H1 (cell line): Measurements from ENCODE around the gene SOBP. TPM values are rescaled to one million over a fixed set of nuclear protein-coding genes. Genes with fewer than 3 reads are reported as not detected.

Experiments
- CTCF ChIA-PET: fragments of 300-600 bp; sonication (Branson Sonifier 250); formaldehyde crosslinking; loops from one replicate; lab custom pipeline; 2021; ENCODE audit not compliant: partially characterized antibody; lab: Charles Lee
- POLR2A ChIA-PET: fragments of 300-600 bp; sonication (Branson Sonifier 250); formaldehyde crosslinking; loops from one replicate; lab custom pipeline; 2021; ENCODE audit warnings: inconsistent platforms; ENCODE audit not compliant: partially characterized antibody; lab: Charles Lee
- DNase-seq, 2 experiments: peaks; one replicate each; pipeline versions ENCODE4 v3.0.0 to v3.0.0-alpha.2; 2010 to 2022; ENCODE audit warnings: low spot score in 2 of 2, low read depth in 1 of 2, mixed read lengths in 1 of 2
- FAIRE-seq: peaks from 2 replicates; lab custom pipeline; 2011; peaks lifted over from hg19 to GRCh38; lab: Jason Lieb, UNC
- H2AFZ ChIP-seq: 2 replicates; pipeline ENCODE4 v1.8.1; 2012; ENCODE audit warnings: low read length, inconsistent platforms
- H2AK5ac ChIP-seq: 2 replicates; pipeline ENCODE4 v1.6.1; 2013; ENCODE audit warnings: low read depth, low read length
- H2BK120ac ChIP-seq: replicated peaks from 2 replicates; pipeline ENCODE3; 2013; ENCODE audit warnings: low read depth, low read length, inconsistent platforms
- H2BK12ac ChIP-seq: 2 replicates; pipeline ENCODE4 v1.6.1; 2013; ENCODE audit warnings: low read depth, low read length
- H2BK15ac ChIP-seq: 2 replicates; pipeline ENCODE4 v1.6.1; 2013; ENCODE audit warnings: low read length
- H2BK20ac ChIP-seq: 2 replicates; pipeline ENCODE4 v1.6.1; 2013; ENCODE audit warnings: low read length
- H2BK5ac ChIP-seq: 2 replicates; pipeline ENCODE4 v1.6.1; 2013; ENCODE audit warnings: low read depth, low read length
- H3K14ac ChIP-seq: 2 replicates; pipeline ENCODE4 v1.6.1; 2013; ENCODE audit warnings: inconsistent platforms; ENCODE audit not compliant: insufficient read length
- H3K18ac ChIP-seq: 2 replicates; pipeline ENCODE4 v1.6.1; 2013; ENCODE audit warnings: low read length; ENCODE audit errors: extremely low read depth
- H3K23ac ChIP-seq: 2 replicates; pipeline ENCODE4 v1.6.1; 2013; ENCODE audit warnings: inconsistent platforms; ENCODE audit not compliant: insufficient read length
- H3K23me2 ChIP-seq: 2 replicates; pipeline ENCODE4 v1.6.1; 2013; ENCODE audit warnings: low read depth, low read length
- H3K27ac ChIP-seq: 2 replicates; pipeline ENCODE4 v1.6.1; 2011; ENCODE audit warnings: low read depth, low read length, inconsistent platforms
- H3K27me3 ChIP-seq, 4 experiments: replicated peaks in 1 of 4; 1 replicate in 1 of 4; 2 replicates in 3 of 4; pipeline versions ENCODE4 v1.6.1 to v1.8.1; 2011 to 2013; ENCODE audit warnings: low read length in 3 of 4, mild to moderate bottlenecking in 3 of 4, inconsistent platforms in 2 of 4, mixed read lengths in 2 of 4, moderate library complexity in 1 of 4; ENCODE audit not compliant: control insufficient read depth in 3 of 4, insufficient read depth in 3 of 4; ENCODE audit errors: extremely low read depth in 1 of 4
- H3K36me3 ChIP-seq, 4 experiments: 2 replicates each; pipeline versions ENCODE4 v1.6.1 to v1.8.1; 2011 to 2013; ENCODE audit warnings: mild to moderate bottlenecking in 4 of 4, low read length in 3 of 4, moderate library complexity in 2 of 4, control low read depth in 1 of 4, inconsistent platforms in 1 of 4; ENCODE audit not compliant: insufficient read depth in 4 of 4, control insufficient read depth in 2 of 4
- H3K4ac ChIP-seq: replicated peaks from 2 replicates; pipeline ENCODE3; 2013; ENCODE audit warnings: low read length, low read depth, mixed read lengths, inconsistent platforms; ENCODE audit not compliant: insufficient read length
- H3K4me1 ChIP-seq, 4 experiments: replicated peaks in 1 of 4; 1 replicate in 1 of 4; 2 replicates in 3 of 4; pipeline versions ENCODE4 v1.6.1 to v1.8.1; 2011 to 2013; ENCODE audit warnings: low read length in 3 of 4, inconsistent platforms in 2 of 4, mixed read lengths in 1 of 4; ENCODE audit not compliant: insufficient read depth in 4 of 4, control insufficient read depth in 3 of 4
- H3K4me2 ChIP-seq, 2 experiments: 2 replicates each; pipeline versions ENCODE4 v1.6.1 to v1.8.1; 2011 to 2013; ENCODE audit warnings: low read depth in 2 of 2, low read length in 2 of 2, control low read depth in 1 of 2, inconsistent platforms in 1 of 2, mild to moderate bottlenecking in 1 of 2; ENCODE audit not compliant: insufficient read depth in 1 of 2
- H3K4me3 ChIP-seq, 4 experiments: fragments of 200-600, 300-600 bp in 1 of 4; sonication (generic), shearing (Covaris generic), sonication (Bioruptor Twin) in 1 of 4; 2 replicates each; pipeline versions ENCODE4 v1.5.1 to v1.8.1; 2011 to 2016; ENCODE audit warnings: low read length in 4 of 4, low read depth in 3 of 4, control low read depth in 2 of 4, inconsistent platforms in 2 of 4, mild to moderate bottlenecking in 2 of 4, mixed read lengths in 1 of 4, moderate library complexity in 1 of 4; ENCODE audit not compliant: insufficient read depth in 2 of 4; ENCODE audit errors: extremely low read depth in 1 of 4
- H3K56ac ChIP-seq: replicated peaks from 2 replicates; pipeline ENCODE3; 2013; ENCODE audit warnings: low read depth, mild to moderate bottlenecking, mixed read lengths, low read length, inconsistent platforms; ENCODE audit not compliant: insufficient read length
- H3K79me1 ChIP-seq: 2 replicates; pipeline ENCODE4 v1.6.1; 2013; ENCODE audit warnings: low read depth, low read length, control low read depth
- H3K79me2 ChIP-seq, 2 experiments: 2 replicates each; pipeline versions ENCODE4 v1.6.1 to v1.8.1; 2012 to 2013; ENCODE audit warnings: low read length in 2 of 2, mild to moderate bottlenecking in 2 of 2, inconsistent platforms in 1 of 2; ENCODE audit not compliant: insufficient read depth in 2 of 2, control insufficient read depth in 1 of 2
- H3K9ac ChIP-seq, 4 experiments: replicated peaks in 1 of 4; 1 replicate in 1 of 4; 2 replicates in 3 of 4; pipeline versions ENCODE4 v1.6.1 to v1.8.1; 2011 to 2013; ENCODE audit warnings: low read depth in 3 of 4, low read length in 3 of 4, control low read depth in 2 of 4, mild to moderate bottlenecking in 2 of 4, moderate library complexity in 2 of 4, inconsistent platforms in 1 of 4; ENCODE audit errors: extremely low read depth in 1 of 4
- H3K9me3 ChIP-seq, 2 experiments: 2 replicates each; pipeline versions ENCODE4 v1.6.1 to v1.8.1; 2012 to 2013; ENCODE audit warnings: mild to moderate bottlenecking in 2 of 2, moderate library complexity in 2 of 2, control low read depth in 1 of 2, inconsistent platforms in 1 of 2, low read depth in 1 of 2, low read length in 1 of 2, mixed read lengths in 1 of 2; ENCODE audit not compliant: insufficient read depth in 2 of 2
- H4K20me1 ChIP-seq, 2 experiments: replicated peaks in 1 of 2; 2 replicates each; pipeline versions ENCODE3 to v1.8.1; 2011 to 2013; ENCODE audit warnings: inconsistent platforms in 2 of 2, low read length in 2 of 2, mild to moderate bottlenecking in 1 of 2; ENCODE audit not compliant: insufficient read depth in 2 of 2, control insufficient read depth in 1 of 2
- H4K5ac ChIP-seq: 2 replicates; pipeline ENCODE4 v1.6.1; 2013; ENCODE audit warnings: low read length, low read depth, mixed read lengths, inconsistent platforms; ENCODE audit not compliant: insufficient read length
- H4K8ac ChIP-seq: 2 replicates; pipeline ENCODE4 v1.8.0; 2013; ENCODE audit warnings: mild to moderate bottlenecking, moderate library complexity, low read length, inconsistent platforms; ENCODE audit not compliant: insufficient read depth; ENCODE audit errors: extremely low read depth
- H4K91ac ChIP-seq: replicated peaks from 2 replicates; pipeline ENCODE3; 2013; ENCODE audit warnings: low read length, mixed read lengths, inconsistent platforms; ENCODE audit not compliant: insufficient read length
- ASH2L ChIP-seq: fragments of 200-600, 300-600 bp; sonication (generic); IDR thresholded peaks from one replicate; pipeline ENCODE4 v1.7.1; 2017; ENCODE audit warnings: low read length
- BACH1 ChIP-seq: IDR thresholded peaks from 2 replicates; pipeline ENCODE4 v1.6.1; 2012; ENCODE audit warnings: low read length, improper control_type of control experiment
- BCL11A ChIP-seq, 2 experiments: IDR thresholded peaks; one replicate each; pipeline ENCODE4 v1.6.1; 2011; ENCODE audit warnings: low read depth in 2 of 2, low read length in 2 of 2, mild to moderate bottlenecking in 2 of 2
- BRCA1 ChIP-seq: IDR thresholded peaks from 2 replicates; pipeline ENCODE4 v1.6.1; 2012; ENCODE audit warnings: low read depth, low read length, improper control_type of control experiment
- FOSL1 ChIP-seq: IDR thresholded peaks from 2 replicates; pipeline ENCODE4 v1.6.1; 2011; ENCODE audit warnings: mild to moderate bottlenecking, low read depth, low read length, moderate library complexity; ENCODE audit not compliant: insufficient read depth
- MAX ChIP-seq: IDR thresholded peaks from 2 replicates; pipeline ENCODE4 v1.6.1; 2012; ENCODE audit warnings: inconsistent platforms
- RBBP5 ChIP-seq: IDR thresholded peaks from 2 replicates; pipeline ENCODE4 v1.7.1; 2012; ENCODE audit warnings: low read depth, mild to moderate bottlenecking, inconsistent platforms, low read length, moderate library complexity, borderline replicate concordance
- SIRT6 ChIP-seq: IDR thresholded peaks from one replicate; pipeline ENCODE4 v1.7.1; 2012; ENCODE audit warnings: low read length, inconsistent platforms
- SP2 ChIP-seq: IDR thresholded peaks from 2 replicates; pipeline ENCODE4 v1.6.1; 2012; ENCODE audit warnings: mild to moderate bottlenecking, low read length, inconsistent platforms
- TAF7 ChIP-seq: optimal IDR thresholded peaks from 2 replicates; pipeline ENCODE3; 2011; ENCODE audit warnings: low read depth, mild to moderate bottlenecking, inconsistent platforms, low read length, moderate library complexity, borderline replicate concordance
- WGBS, 2 experiments: shearing (Covaris generic) in 1 of 2; methylation state at CpG; one replicate each; pipeline versions ENCODE4 v1.1.6 to v1.1.7; 2013 to 2015; ENCODE audit warnings: low lambda C conversion rate in 2 of 2, mixed read lengths in 2 of 2, inconsistent platforms in 1 of 2, low coverage in 1 of 2, missing lambda C conversion rate in 1 of 2; ENCODE audit not compliant: insufficient replicate concordance in 2 of 2, insufficient coverage in 1 of 2, insufficient read length in 1 of 2; ENCODE audit errors: extremely low coverage in 1 of 2, missing lambda C conversion rate in 1 of 2; 5-methylcytosine and 5-hydroxymethylcytosine counted together
- polyA plus RNA-seq, 7 experiments: library from polyadenylated mRNA; depleted of rRNA in 3 of 7; stranded (reverse) in 5 of 7; unstranded in 2 of 7; fragments of >200 nt in 5 of 7; fragments of 200-250 nt in 2 of 7; gene quantifications; 1 replicate in 5 of 7; 2 replicates in 1 of 7; 4 replicates in 1 of 7; pipeline versions ENCODE4 v1.2.1 to v1.2.3, GENCODE V29; 2011 to 2013; ENCODE audit warnings: missing spikeins in 2 of 7, mixed read lengths in 2 of 7
- total RNA-seq: library from RNA; stranded (reverse); fragmentation: NEBNext Ultra II Directional; extraction: Animal tissue kit (Norgen Biotek cat#: 25700); gene quantifications from 2 replicates; pipeline ENCODE4 v1.2.1, GENCODE V29; 2021

SOBP gene
- total and polyA plus RNA-seq, 2 of the 8 experiments (the other 6 are each of a cell fraction or from before 2014, with no cell fraction given), result 0.45 to 6.2 TPM

GRCh38 chr6:107706516-107707115 is 216.7 kb downstream of the SOBP start:
- no peak overlapping the region for H2AFZ ChIP-seq
- no peak overlapping the region; the same call in 1 of the 2 replicates for H4K8ac ChIP-seq
- no peak overlapping the region for H3K18ac ChIP-seq
- no peak overlapping the region for H3K14ac ChIP-seq
- no peak for FAIRE-seq
- H2BK5ac ChIP-seq, result no peak overlapping the region
- POLR2A ChIA-PET, result no interaction called here
- no peak overlapping the region for H2BK12ac ChIP-seq
- H4K5ac ChIP-seq, result no peak overlapping the region
- H3K9ac ChIP-seq, result no peak overlapping the region
- no peak overlapping the region for H3K56ac ChIP-seq
- no peak overlapping the region for H3K4ac ChIP-seq
- no peaks in the 10 kb centered on the region for H4K20me1 ChIP-seq
- H3K9me3 ChIP-seq, result no peaks in the 10 kb centered on the region
- no peaks in the 10 kb centered on the region for H3K23me2 ChIP-seq
- no peak overlapping the region for H2BK20ac ChIP-seq
- DNase-seq, result no peak
- no peak overlapping the region for H3K4me2 ChIP-seq
- H3K36me3 ChIP-seq, result no peaks in the 10 kb centered on the region
- no peak overlapping the region for H3K4me3 ChIP-seq
- no peaks in the 10 kb centered on the region for H3K79me2 ChIP-seq
- no peak overlapping the region for H3K27ac ChIP-seq
- H2BK15ac ChIP-seq, result no peak overlapping the region
- H3K79me1 ChIP-seq, result no peaks in the 10 kb centered on the region
- H3K23ac ChIP-seq, result no peak overlapping the region
- peaks cover 0 to 3% (median 0%) of the 10 kb centered on the region in 4 experiments; a peak in 2 of 7 replicates for H3K4me1 ChIP-seq
- H2AK5ac ChIP-seq, result no peak overlapping the region
- CTCF ChIA-PET, result interaction anchor here (0.6 to 4.4 kb wide), 9 partner anchors 9 to 162 kb away, joined by 3 to 38 read pairs (median 4); no protein-coding TSS in a partner anchor
- H2BK120ac ChIP-seq, result no peak overlapping the region
- WGBS, 2 experiments, result 87% methylated on average over 13 of the region's 13 CpGs; no CpG with 5 or more reads in 1 of the 2 experiments
- H4K91ac ChIP-seq, result no peak overlapping the region
- H3K27me3 ChIP-seq, result no peaks in the 10 kb centered on the region
- TF ChIP-seq BRCA1, result no peak
- no peak for TF ChIP-seq BACH1
- no peak for TF ChIP-seq MAX
- TF ChIP-seq BCL11A (IDR thresholded peaks at IDR 0.05; ENCODE audit: low read depth in 2 of 2, low read length in 2 of 2), result no peak
- TF ChIP-seq ASH2L, result no peak
- TF ChIP-seq RBBP5, result no peak
- no peak for TF ChIP-seq TAF7
- no peak for TF ChIP-seq SIRT6
- TF ChIP-seq FOSL1, result no peak
- no peak for TF ChIP-seq SP2
